SJSA1 (cell line): ENCODE data around the gene PITPNM3. TPM values are rescaled to one million over a fixed set of nuclear protein-coding genes. Genes with fewer than 3 reads are reported as not detected.

ENCODE experiments used
- DNase-seq, 2 experiments: peaks; one replicate each; pipeline ENCODE4 v3.0.0-alpha.2; 2015 to 2020; ENCODE audit warnings: low spot score in 2 of 2, low read depth in 1 of 2
- H3K27ac ChIP-seq: fragments of 250-450 bp; sonication (Bioruptor Pico); 2 replicates; pipeline ENCODE4 v1.5.1; 2020; ENCODE audit warnings: mild to moderate bottlenecking, moderate library complexity
- H3K27me3 ChIP-seq: fragments of 250-450 bp; sonication (Bioruptor Pico); replicated peaks from 2 replicates; pipeline ENCODE4 v1.5.1; 2020; ENCODE audit warnings: mild to moderate bottlenecking, moderate library complexity
- H3K36me3 ChIP-seq: fragments of 250-450 bp; sonication (Bioruptor Pico); 2 replicates; pipeline ENCODE4 v1.5.1; 2020; ENCODE audit warnings: mild to moderate bottlenecking
- H3K4me1 ChIP-seq: fragments of 250-450 bp; sonication (Bioruptor Pico); replicated peaks from 2 replicates; pipeline ENCODE4 v1.6.1; 2021; ENCODE audit warnings: mild to moderate bottlenecking
- H3K4me3 ChIP-seq: fragments of 250-450 bp; sonication (Bioruptor Pico); 2 replicates; pipeline ENCODE4 v1.5.1; 2020; ENCODE audit warnings: mild to moderate bottlenecking
- H3K9me3 ChIP-seq: fragments of 250-450 bp; sonication (Bioruptor Pico); replicated peaks from 2 replicates; pipeline ENCODE4 v1.5.1; 2020; ENCODE audit warnings: mild to moderate bottlenecking
- total RNA-seq: library from RNA; depleted of rRNA; stranded (reverse); fragments of >200 nt; shearing (Covaris generic); gene quantifications from 2 replicates; pipeline ENCODE4 v1.2.3, GENCODE V29; 2014; rRNA removed

Gene PITPNM3
- total RNA-seq, 1 experiment from 2014 or later, result 8.6 TPM

GRCh38 chr17:6422654-6423241, 133.6 kb downstream of the PITPNM3 start:
- Histone ChIP-seq H3K27ac (no peak overlapping the region), H3K9me3 (no peaks in the 10 kb centered on the region), H3K4me1 (no peaks in the 10 kb centered on the region), H3K27me3 (no peaks in the 10 kb centered on the region), H3K4me3 (no peak overlapping the region), H3K36me3 (no peaks in the 10 kb centered on the region)
- DNase-seq, result no peak

- H3K27ac ChIP-seq, result no peak overlapping the region
- H3K36me3 ChIP-seq, result no peaks in the 10 kb centered on the region
- no peak overlapping the region for H3K4me3 ChIP-seq
- peak; percentile 64 to 81 for DNase-seq
- no peaks in the 10 kb centered on the region for H3K4me1 ChIP-seq
- no peaks in the 10 kb centered on the region for H3K27me3 ChIP-seq
- no peaks in the 10 kb centered on the region for H3K9me3 ChIP-seq
Observed at GRCh38 chr17:6421700-6422604, 134.4 kb downstream of the PITPNM3 start.

GRCh38 chr17:6420173-6420641, 136.1 kb downstream of the PITPNM3 start:
- DNase-seq, result no peak
- Histone ChIP-seq H3K4me1 (no peaks in the 10 kb centered on the region), H3K27ac (no peak overlapping the region), H3K4me3 (no peak overlapping the region), H3K9me3 (no peaks in the 10 kb centered on the region), H3K27me3 (no peaks in the 10 kb centered on the region), H3K36me3 (no peaks in the 10 kb centered on the region)

- Histone ChIP-seq H3K4me1 (no peaks in the 10 kb centered on the region), H3K4me3 (no peak overlapping the region), H3K27ac (no peak overlapping the region), H3K36me3 (no peaks in the 10 kb centered on the region), H3K9me3 (no peaks in the 10 kb centered on the region), H3K27me3 (0 out of 2 replicates have a peak, but pooled peaks cover 5% of the 10 kb centered on the region)
- DNase-seq, result no peak
Observed at GRCh38 chr17:6415616-6416015, 140.7 kb downstream of the PITPNM3 start.

- Histone ChIP-seq H3K4me1 (no peaks in the 10 kb centered on the region), H3K4me3 (no peak overlapping the region), H3K36me3 (no peaks in the 10 kb centered on the region), H3K27me3 (peaks cover 19% of the 10 kb centered on the region), H3K9me3 (no peaks in the 10 kb centered on the region), H3K27ac (no peak overlapping the region)
- peak in 1 of 2 experiments; percentile 32 for DNase-seq
Observed at GRCh38 chr17:6413065-6413464, 143.3 kb downstream of the PITPNM3 start.

GRCh38 chr17:6408735-6409134, 147.6 kb downstream of the PITPNM3 start:
- H3K4me3 ChIP-seq, result no peak overlapping the region
- no peak for DNase-seq
- no peaks in the 10 kb centered on the region for H3K36me3 ChIP-seq
- H3K27ac ChIP-seq, result no peak overlapping the region
- no peaks in the 10 kb centered on the region for H3K9me3 ChIP-seq
- H3K4me1 ChIP-seq, result no peaks in the 10 kb centered on the region
- peaks cover 20% of the 10 kb centered on the region for H3K27me3 ChIP-seq

GRCh38 chr17:6408276-6408675, 148.1 kb downstream of the PITPNM3 start:
- Histone ChIP-seq H3K27me3 (peaks cover 25% of the 10 kb centered on the region), H3K36me3 (no peaks in the 10 kb centered on the region), H3K9me3 (no peaks in the 10 kb centered on the region), H3K27ac (no peak overlapping the region), H3K4me1 (no peaks in the 10 kb centered on the region), H3K4me3 (no peak overlapping the region)
- no peak for DNase-seq

- Histone ChIP-seq H3K4me3 (no peak overlapping the region), H3K27ac (no peak overlapping the region), H3K9me3 (no peaks in the 10 kb centered on the region), H3K27me3 (peaks cover 22% of the 10 kb centered on the region), H3K36me3 (no peaks in the 10 kb centered on the region), H3K4me1 (no peaks in the 10 kb centered on the region)
- DNase-seq, result no peak
Observed at GRCh38 chr17:6402258-6402657, 154.1 kb downstream of the PITPNM3 start.

Other genes starting within 250 kb of the PITPNM3 start
- gene AIPL1, start 121.4 kb downstream of the PITPNM3 start, total RNA-seq, result not detected in 2 replicates
- 141 and 144 TPM in 2 replicates for gene PIMREG, start 112.1 kb downstream of the PITPNM3 start, total RNA-seq
- 10.0 and 14.7 TPM in 2 replicates for gene KIAA0753, start 84.2 kb upstream of the PITPNM3 start, total RNA-seq
- 226 and 331 TPM in 2 replicates for gene TXNDC17, start 84.5 kb upstream of the PITPNM3 start, total RNA-seq
- 12.8 and 47.9 TPM in 2 replicates for gene MED31, start 95.0 kb upstream of the PITPNM3 start, total RNA-seq
- gene C17orf100, start 95.2 kb upstream of the PITPNM3 start, total RNA-seq, result 0.84 and 0.88 TPM in 2 replicates
- not detected in 2 replicates for gene SLC13A5, start 156.8 kb upstream of the PITPNM3 start, total RNA-seq
- 13.4 and 19.9 TPM in 2 replicates for gene XAF1, start 199.5 kb upstream of the PITPNM3 start, total RNA-seq
- 0.87 TPM in 1 of 2 replicates, not detected in the other for gene FBXO39, start 219.7 kb upstream of the PITPNM3 start, total RNA-seq